ENCODE data around the gene NELFA.

DNA sequence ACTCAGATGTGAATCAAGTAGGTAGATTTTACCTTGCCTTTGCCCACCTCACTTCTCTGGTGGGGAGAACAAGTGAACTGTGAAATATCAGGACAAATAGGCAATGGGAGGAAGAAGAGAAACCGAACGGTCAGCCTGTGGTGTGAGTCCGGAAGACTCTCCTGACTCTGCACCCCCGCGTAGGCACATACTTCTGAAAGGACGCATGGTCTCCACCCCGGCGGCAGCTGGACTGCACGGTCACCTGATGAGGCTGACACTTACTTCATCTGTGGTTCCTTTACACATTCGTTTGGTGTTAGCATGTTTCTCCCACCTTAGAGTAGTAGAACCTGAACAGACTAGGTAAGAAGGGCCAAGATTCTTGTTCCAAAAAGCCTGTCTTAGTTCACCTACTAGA is 58.4 kb downstream of the NELFA start:
- TF ChIP-seq POLR2AphosphoS5 (IDR thresholded peaks at IDR 0.05; ENCODE audit: low read depth, low read length) (no peak), TAF1 (IDR thresholded peaks at IDR 0.05; ENCODE audit: borderline replicate concordance, insufficient read depth, low read length) (no peak), SIN3A (IDR thresholded peaks at IDR 0.05; ENCODE audit: borderline replicate concordance, insufficient read depth, low read length) (no peak)
- TF ChIP-seq, protein P1, sequence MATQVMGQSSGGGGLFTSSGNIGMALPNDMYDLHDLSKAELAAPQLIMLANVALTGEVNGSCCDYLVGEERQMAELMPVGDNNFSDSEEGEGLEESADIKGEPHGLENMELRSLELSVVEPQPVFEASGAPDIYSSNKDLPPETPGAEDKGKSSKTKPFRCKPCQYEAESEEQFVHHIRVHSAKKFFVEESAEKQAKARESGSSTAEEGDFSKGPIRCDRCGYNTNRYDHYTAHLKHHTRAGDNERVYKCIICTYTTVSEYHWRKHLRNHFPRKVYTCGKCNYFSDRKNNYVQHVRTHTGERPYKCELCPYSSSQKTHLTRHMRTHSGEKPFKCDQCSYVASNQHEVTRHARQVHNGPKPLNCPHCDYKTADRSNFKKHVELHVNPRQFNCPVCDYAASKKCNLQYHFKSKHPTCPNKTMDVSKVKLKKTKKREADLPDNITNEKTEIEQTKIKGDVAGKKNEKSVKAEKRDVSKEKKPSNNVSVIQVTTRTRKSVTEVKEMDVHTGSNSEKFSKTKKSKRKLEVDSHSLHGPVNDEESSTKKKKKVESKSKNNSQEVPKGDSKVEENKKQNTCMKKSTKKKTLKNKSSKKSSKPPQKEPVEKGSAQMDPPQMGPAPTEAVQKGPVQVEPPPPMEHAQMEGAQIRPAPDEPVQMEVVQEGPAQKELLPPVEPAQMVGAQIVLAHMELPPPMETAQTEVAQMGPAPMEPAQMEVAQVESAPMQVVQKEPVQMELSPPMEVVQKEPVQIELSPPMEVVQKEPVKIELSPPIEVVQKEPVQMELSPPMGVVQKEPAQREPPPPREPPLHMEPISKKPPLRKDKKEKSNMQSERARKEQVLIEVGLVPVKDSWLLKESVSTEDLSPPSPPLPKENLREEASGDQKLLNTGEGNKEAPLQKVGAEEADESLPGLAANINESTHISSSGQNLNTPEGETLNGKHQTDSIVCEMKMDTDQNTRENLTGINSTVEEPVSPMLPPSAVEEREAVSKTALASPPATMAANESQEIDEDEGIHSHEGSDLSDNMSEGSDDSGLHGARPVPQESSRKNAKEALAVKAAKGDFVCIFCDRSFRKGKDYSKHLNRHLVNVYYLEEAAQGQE (IDR thresholded peaks at IDR 0.05; ENCODE audit: insufficient read depth in 1 of 2, low read depth in 2 of 2, low read length in 2 of 2), result no peak

Measured in PFSK-1 (cell line).